Progenitor cell of endocrine pancreas (in vitro differentiated cells): ENCODE measurements around the gene TEPSIN. TPM values are rescaled to one million over a fixed set of nuclear protein-coding genes. Genes with fewer than 3 reads are reported as not detected.

Source experiments
- DNase-seq: peaks from one replicate; pipeline ENCODE4 v3.0.0; 2021; ENCODE audit warnings: low spot score; ENCODE audit not compliant: unreplicated experiment
- H3K27ac Mint-ChIP-seq: 2 replicates; pipeline ENCODE4 v1.8.0; 2021; ENCODE audit warnings: mild to moderate bottlenecking, moderate library complexity, mixed read lengths
- H3K27me3 Mint-ChIP-seq: 2 replicates; pipeline ENCODE4 v1.8.0; 2021; ENCODE audit warnings: mixed read lengths
- H3K36me3 Mint-ChIP-seq: 2 replicates; pipeline ENCODE4 v1.8.0; 2022; ENCODE audit warnings: mixed read lengths; ENCODE audit not compliant: insufficient read depth
- H3K4me1 Mint-ChIP-seq: 2 replicates; pipeline ENCODE4 v1.8.0; 2021; ENCODE audit warnings: low read depth, mixed read lengths
- H3K4me3 Mint-ChIP-seq: 2 replicates; pipeline ENCODE4 v1.8.0; 2021; ENCODE audit warnings: low read depth, mild to moderate bottlenecking, moderate library complexity, mixed read lengths
- H3K9me3 Mint-ChIP-seq: 2 replicates; pipeline ENCODE4 v1.8.0; 2021; ENCODE audit warnings: low read depth, mixed read lengths
- total RNA-seq: library from RNA; stranded (reverse); gene quantifications from 2 replicates; pipeline ENCODE4 v1.2.1, GENCODE V29; 2021
- TF ChIP-seq, protein P1 (sequence below): fragments of 200-600 bp; sonication (generic); IDR thresholded peaks from one replicate; pipeline ENCODE4 v1.5.0; 2021; ENCODE audit warnings: antibody characterized with exemption, mild to moderate bottlenecking; ENCODE audit not compliant: unreplicated experiment

The TEPSIN gene
- total RNA-seq, 1 donor from 2014 or later = 63.2 TPM

- no peak for DNase-seq
- Mint-ChIP-seq H3K9me3 (no peaks in the 10 kb centered on the region), H3K36me3 (peaks cover 24% of the 10 kb centered on the region), H3K27ac (peak overlapping the region; percentile 56), H3K4me1 (no peaks in the 10 kb centered on the region), H3K27me3 (no peaks in the 10 kb centered on the region), H3K4me3 (no peak overlapping the region)
- TF ChIP-seq, protein P1, sequence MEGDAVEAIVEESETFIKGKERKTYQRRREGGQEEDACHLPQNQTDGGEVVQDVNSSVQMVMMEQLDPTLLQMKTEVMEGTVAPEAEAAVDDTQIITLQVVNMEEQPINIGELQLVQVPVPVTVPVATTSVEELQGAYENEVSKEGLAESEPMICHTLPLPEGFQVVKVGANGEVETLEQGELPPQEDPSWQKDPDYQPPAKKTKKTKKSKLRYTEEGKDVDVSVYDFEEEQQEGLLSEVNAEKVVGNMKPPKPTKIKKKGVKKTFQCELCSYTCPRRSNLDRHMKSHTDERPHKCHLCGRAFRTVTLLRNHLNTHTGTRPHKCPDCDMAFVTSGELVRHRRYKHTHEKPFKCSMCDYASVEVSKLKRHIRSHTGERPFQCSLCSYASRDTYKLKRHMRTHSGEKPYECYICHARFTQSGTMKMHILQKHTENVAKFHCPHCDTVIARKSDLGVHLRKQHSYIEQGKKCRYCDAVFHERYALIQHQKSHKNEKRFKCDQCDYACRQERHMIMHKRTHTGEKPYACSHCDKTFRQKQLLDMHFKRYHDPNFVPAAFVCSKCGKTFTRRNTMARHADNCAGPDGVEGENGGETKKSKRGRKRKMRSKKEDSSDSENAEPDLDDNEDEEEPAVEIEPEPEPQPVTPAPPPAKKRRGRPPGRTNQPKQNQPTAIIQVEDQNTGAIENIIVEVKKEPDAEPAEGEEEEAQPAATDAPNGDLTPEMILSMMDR = no peak
These were observed 26.7 kb upstream of the TEPSIN start for GRCh38 chr17:81265576-81265975.

DNA sequence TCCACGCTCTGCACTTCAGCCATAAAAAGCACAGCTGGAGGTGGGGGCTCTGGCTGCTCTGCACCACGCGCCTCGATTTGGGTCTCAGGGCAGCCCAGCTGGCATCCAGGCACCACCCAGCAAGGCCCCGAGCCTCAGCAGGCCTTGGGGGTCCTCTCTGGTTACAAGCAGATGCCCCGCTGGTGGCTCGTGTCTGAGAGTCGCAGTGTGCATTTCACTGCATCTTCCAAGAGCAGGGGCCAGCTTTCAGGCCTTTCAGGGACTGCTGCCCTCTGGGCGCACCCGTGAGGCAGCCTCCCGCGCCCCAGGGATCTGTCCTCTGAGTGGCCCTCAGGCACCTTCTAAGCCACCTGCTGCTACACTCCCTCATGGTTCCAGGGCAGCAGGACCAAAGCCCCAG lies 25.8 kb upstream of the TEPSIN start:
- Mint-ChIP-seq H3K27ac (no peak overlapping the region), H3K27me3 (no peaks in the 10 kb centered on the region), H3K36me3 (peaks cover 25% of the 10 kb centered on the region), H3K4me3 (no peak overlapping the region), H3K9me3 (no peaks in the 10 kb centered on the region), H3K4me1 (no peaks in the 10 kb centered on the region)
- no peak for DNase-seq
- TF ChIP-seq, protein P1 = no peak

DNA sequence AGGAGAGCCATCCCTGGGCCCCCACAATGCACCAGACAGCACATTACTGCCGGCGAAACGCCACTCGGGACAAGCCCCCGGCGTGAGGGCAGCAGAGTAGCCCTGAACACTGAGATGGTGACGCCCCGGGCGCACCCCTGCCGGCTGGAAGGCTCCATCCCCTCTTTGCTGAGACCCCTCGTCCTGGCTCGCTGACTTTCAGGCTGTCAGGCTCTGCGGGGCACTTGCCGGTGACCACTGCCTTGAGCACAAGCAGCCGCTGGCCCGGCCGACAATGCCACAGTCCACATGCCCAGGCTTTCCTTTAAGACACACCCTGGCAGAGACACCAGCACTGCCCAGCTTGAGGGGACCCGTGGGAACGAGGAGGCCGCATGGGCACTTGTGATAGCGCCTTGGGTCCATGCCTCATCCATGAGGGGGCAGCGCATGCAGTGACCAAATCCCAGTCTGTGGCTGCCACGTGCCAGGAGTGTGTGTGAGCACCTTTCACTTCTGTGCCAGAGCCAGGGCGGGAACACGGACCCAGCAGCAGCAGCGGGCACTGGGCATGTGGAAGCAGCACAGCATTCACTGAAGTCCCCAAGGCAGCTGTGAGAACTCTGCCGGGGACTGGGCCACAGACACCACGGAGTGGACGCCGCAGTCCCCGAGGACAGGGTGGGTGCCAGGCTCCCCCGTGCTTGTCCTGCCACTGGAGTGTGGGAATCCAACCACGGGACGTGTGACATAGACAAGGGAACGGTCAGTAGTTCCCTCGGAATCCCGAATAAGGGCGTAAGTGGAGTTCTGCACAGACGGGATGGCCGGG lies 24.7 kb upstream of the TEPSIN start:
- Mint-ChIP-seq H3K27ac (no peak overlapping the region), H3K27me3 (no peaks in the 10 kb centered on the region), H3K9me3 (no peaks in the 10 kb centered on the region), H3K4me3 (no peak overlapping the region), H3K4me1 (no peaks in the 10 kb centered on the region), H3K36me3 (peaks cover 20% of the 10 kb centered on the region)
- TF ChIP-seq, protein P1 = no peak
- DNase-seq = no peak

DNA sequence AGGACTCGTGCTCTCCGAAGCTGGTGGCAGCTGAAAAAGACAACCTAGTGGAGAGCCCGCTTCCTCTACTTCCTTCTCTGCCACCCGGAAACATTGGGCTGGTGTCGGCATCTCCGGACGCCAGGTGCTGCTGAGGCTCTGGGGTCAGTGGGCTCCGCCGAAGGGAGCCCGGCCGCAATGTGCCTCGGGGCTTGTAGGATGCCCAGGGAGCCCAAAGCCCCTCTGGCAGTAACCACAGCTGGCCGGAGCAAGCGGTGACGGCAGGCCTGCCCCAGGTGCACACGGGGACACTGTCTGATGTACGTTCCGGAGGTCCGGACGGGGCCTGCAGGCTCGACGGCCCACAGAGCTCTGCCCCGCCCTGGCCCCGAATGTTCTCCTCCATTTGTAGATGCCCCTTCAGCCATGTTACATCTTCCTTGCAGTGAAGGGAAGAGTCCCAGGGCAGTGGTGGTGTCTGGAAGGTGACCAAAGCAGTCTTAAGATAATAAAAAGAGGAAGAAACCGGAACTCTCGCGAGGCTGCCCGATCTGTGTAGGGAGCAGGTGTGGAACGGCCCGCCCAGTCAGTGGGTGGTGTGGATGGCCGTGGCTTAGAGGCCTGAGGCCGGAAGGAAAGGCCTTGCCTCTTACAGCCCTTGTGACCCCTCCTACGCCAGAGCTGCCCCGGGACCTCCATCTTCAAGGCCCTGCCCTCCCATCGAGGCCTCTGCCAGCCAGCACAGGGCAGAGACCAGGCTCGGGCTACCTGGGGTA lies 22.9 kb upstream of the TEPSIN start:
- H3K9me3 Mint-ChIP-seq = no peaks in the 10 kb centered on the region
- H3K4me3 Mint-ChIP-seq = no peak overlapping the region
- DNase-seq = no peak
- H3K36me3 Mint-ChIP-seq = peaks cover 13% of the 10 kb centered on the region
- no peak overlapping the region for H3K27ac Mint-ChIP-seq
- TF ChIP-seq, protein P1 = no peak
- no peaks in the 10 kb centered on the region for H3K4me1 Mint-ChIP-seq
- H3K27me3 Mint-ChIP-seq = no peaks in the 10 kb centered on the region

DNA sequence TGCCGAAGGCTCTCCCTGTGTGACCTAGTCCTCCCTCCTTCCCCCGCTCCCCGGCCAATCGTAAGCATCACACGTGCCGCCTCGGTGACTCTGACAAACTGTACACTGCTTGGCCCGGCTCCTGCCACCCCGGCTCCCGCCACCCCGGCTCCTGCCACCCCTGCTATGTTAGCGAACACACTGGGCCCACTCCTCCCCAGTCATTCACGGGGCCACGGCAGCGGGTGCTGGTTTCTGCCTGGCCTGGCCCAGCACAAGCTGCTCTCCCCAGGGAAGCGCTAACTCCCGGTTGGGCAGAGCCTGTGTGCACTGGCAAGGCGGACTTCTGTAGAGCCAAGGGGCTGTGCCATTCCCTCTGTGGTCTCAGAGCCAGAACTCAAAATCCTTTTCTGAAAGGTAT lies 22.2 kb upstream of the TEPSIN start:
- no peak for DNase-seq
- H3K27ac Mint-ChIP-seq = no peak overlapping the region
- H3K27me3 Mint-ChIP-seq = no peaks in the 10 kb centered on the region
- no peaks in the 10 kb centered on the region for H3K9me3 Mint-ChIP-seq
- H3K4me1 Mint-ChIP-seq = no peaks in the 10 kb centered on the region
- no peak overlapping the region for H3K4me3 Mint-ChIP-seq
- TF ChIP-seq, protein P1 = no peak
- peaks cover 11% of the 10 kb centered on the region for H3K36me3 Mint-ChIP-seq
